CD14-positive monocyte (primary cell): ENCODE measurements around the gene ERO1A. TPM values are rescaled to one million over a fixed set of nuclear protein-coding genes. Genes with fewer than 3 reads are reported as not detected.
A peak's percentile ranks its signal among the peaks of the same experiment; 100 is the strongest.

Experiments used
- DNase-seq, 3 donors: peaks; one replicate each; pipeline ENCODE4 v3.0.0-alpha.2; 2011 to 2022
- H2AFZ ChIP-seq: 2 replicates; pipeline ENCODE4 v1.6.0; 2012; ENCODE audit warnings: mild to moderate bottlenecking, low read depth, low read length, inconsistent platforms; ENCODE audit not compliant: insufficient read depth, poor library complexity, severe bottlenecking
- H3K27ac ChIP-seq, 2 donors: 1 replicate in 1 of 2; 2 replicates in 1 of 2; pipeline ENCODE4 v1.5.1; 2012 to 2013; ENCODE audit warnings: low read length in 2 of 2, control low read depth in 1 of 2, inconsistent platforms in 1 of 2, low read depth in 1 of 2, mild to moderate bottlenecking in 1 of 2
- H3K27me3 ChIP-seq, 2 donors: one replicate each; pipeline versions ENCODE4 v1.6.0 to v1.6.1; 2011 to 2013; ENCODE audit warnings: low read length in 2 of 2; ENCODE audit not compliant: control insufficient read depth in 2 of 2, insufficient read depth in 2 of 2
- H3K36me3 ChIP-seq, 2 donors: replicated peaks in 1 of 2; 1 replicate in 1 of 2; 2 replicates in 1 of 2; pipeline versions ENCODE4 v1.5.1 to v1.6.1; 2012 to 2013; ENCODE audit warnings: low read length in 2 of 2, control low read depth in 1 of 2, inconsistent platforms in 1 of 2, mild to moderate bottlenecking in 1 of 2; ENCODE audit not compliant: insufficient read depth in 2 of 2, control insufficient read depth in 1 of 2
- H3K4me1 ChIP-seq, 2 donors: 1 replicate in 1 of 2; 2 replicates in 1 of 2; pipeline versions ENCODE4 v1.5.1 to v1.6.1; 2012 to 2013; ENCODE audit warnings: low read length in 2 of 2, control low read depth in 1 of 2, inconsistent platforms in 1 of 2, mild to moderate bottlenecking in 1 of 2, moderate library complexity in 1 of 2; ENCODE audit not compliant: insufficient read depth in 2 of 2, control insufficient read depth in 1 of 2
- H3K4me2 ChIP-seq: replicated peaks from 2 replicates; pipeline ENCODE3; 2012; ENCODE audit warnings: low read length, moderate library complexity, mild to moderate bottlenecking; ENCODE audit not compliant: poor library complexity, severe bottlenecking; ENCODE audit errors: extremely low read depth
- H3K4me3 ChIP-seq, 3 experiments: fragments of 200-600 bp in 1 of 3; sonication (generic) in 1 of 3; replicated peaks in 1 of 3; 1 replicate in 2 of 3; 2 replicates in 1 of 3; pipeline ENCODE4 v1.5.1; 2011 to 2013; ENCODE audit warnings: low read length in 3 of 3, mild to moderate bottlenecking in 3 of 3, control low read depth in 2 of 3, low read depth in 2 of 3, inconsistent platforms in 1 of 3, moderate library complexity in 1 of 3
- H3K79me2 ChIP-seq: 2 replicates; pipeline ENCODE4 v1.6.0; 2012; ENCODE audit warnings: mild to moderate bottlenecking, control low read depth, inconsistent platforms, low read length, moderate library complexity; ENCODE audit not compliant: insufficient read depth
- H3K9ac ChIP-seq: 2 replicates; pipeline ENCODE4 v1.6.0; 2017; ENCODE audit warnings: low read length, mild to moderate bottlenecking; ENCODE audit not compliant: insufficient read depth, poor library complexity, severe bottlenecking
- H3K9me3 ChIP-seq, 2 donors: replicated peaks in 1 of 2; 1 replicate in 1 of 2; 2 replicates in 1 of 2; pipeline versions ENCODE4 v1.5.1 to v1.6.1; 2012 to 2013; ENCODE audit warnings: low read length in 2 of 2, control low read depth in 1 of 2; ENCODE audit not compliant: control insufficient read depth in 1 of 2, insufficient read depth in 1 of 2
- H4K20me1 ChIP-seq: 2 replicates; pipeline ENCODE4 v1.6.0; 2012; ENCODE audit warnings: mild to moderate bottlenecking, low read length, control low read depth, moderate library complexity; ENCODE audit not compliant: insufficient read depth
- H3K27ac Mint-ChIP-seq, 7 donors: one replicate each; pipeline ENCODE4 v1.8.0; 2020; ENCODE audit warnings: mild to moderate bottlenecking in 7 of 7, mixed read lengths in 7 of 7, moderate library complexity in 6 of 7, inconsistent platforms in 2 of 7
- H3K27me3 Mint-ChIP-seq, 3 donors: one replicate each; pipeline ENCODE4 v1.8.0; 2021 to 2022; ENCODE audit warnings: low read depth in 3 of 3, mild to moderate bottlenecking in 3 of 3, mixed read lengths in 3 of 3, moderate library complexity in 3 of 3, inconsistent platforms in 1 of 3
- H3K36me3 Mint-ChIP-seq, 2 donors: one replicate each; pipeline ENCODE4 v1.8.0; 2020; ENCODE audit warnings: mixed read lengths in 2 of 2, inconsistent platforms in 1 of 2, mild to moderate bottlenecking in 1 of 2
- H3K4me1 Mint-ChIP-seq: one replicate; pipeline ENCODE4 v1.8.0; 2020; ENCODE audit warnings: mild to moderate bottlenecking, mixed read lengths
- H3K4me3 Mint-ChIP-seq, 2 donors: one replicate each; pipeline ENCODE4 v1.8.0; 2020; ENCODE audit warnings: mild to moderate bottlenecking in 2 of 2, mixed read lengths in 2 of 2, moderate library complexity in 1 of 2
- H3K9me3 Mint-ChIP-seq, 7 donors: one replicate each; pipeline ENCODE4 v1.8.0; 2020 to 2022; ENCODE audit warnings: mixed read lengths in 7 of 7, mild to moderate bottlenecking in 6 of 7, moderate library complexity in 6 of 7, inconsistent platforms in 2 of 7
- WGBS: methylation state at CpG from one replicate; pipeline ENCODE4 v1.1.5; 2013; ENCODE audit warnings: missing lambda C conversion rate; ENCODE audit not compliant: insufficient coverage; 5-methylcytosine and 5-hydroxymethylcytosine counted together
- intact Hi-C, 2 donors: fragments of 100-400 bp; cut with micrococcal nuclease; formaldehyde crosslinking; loops; one replicate each; pipeline versions ENCODE4 v1.15.0 to v1.15.1; 2023
- polyA plus RNA-seq, 3 donors: library from polyadenylated mRNA; depleted of rRNA in 1 of 3; unstranded in 2 of 3; stranded (reverse) in 1 of 3; fragments of 300-500 nt in 2 of 3; fragments of >200 nt in 1 of 3; fragmentation: Illumina TruSeq in 2 of 3; gene quantifications; 1 replicate in 2 of 3; 2 replicates in 1 of 3; pipeline ENCODE4 v1.2.3, GENCODE V29; 2012 to 2021
- TF ChIP-seq, protein P1 (sequence below): fragments of 200-600 bp; IDR thresholded peaks from one replicate; pipeline ENCODE4 v1.8.0; 2022; ENCODE audit warnings: antibody characterized with exemption, mild to moderate bottlenecking

The ERO1A gene
- polyA plus RNA-seq, 3 donors, result 22.1 to 39.5 (median 29.2) TPM

DNA sequence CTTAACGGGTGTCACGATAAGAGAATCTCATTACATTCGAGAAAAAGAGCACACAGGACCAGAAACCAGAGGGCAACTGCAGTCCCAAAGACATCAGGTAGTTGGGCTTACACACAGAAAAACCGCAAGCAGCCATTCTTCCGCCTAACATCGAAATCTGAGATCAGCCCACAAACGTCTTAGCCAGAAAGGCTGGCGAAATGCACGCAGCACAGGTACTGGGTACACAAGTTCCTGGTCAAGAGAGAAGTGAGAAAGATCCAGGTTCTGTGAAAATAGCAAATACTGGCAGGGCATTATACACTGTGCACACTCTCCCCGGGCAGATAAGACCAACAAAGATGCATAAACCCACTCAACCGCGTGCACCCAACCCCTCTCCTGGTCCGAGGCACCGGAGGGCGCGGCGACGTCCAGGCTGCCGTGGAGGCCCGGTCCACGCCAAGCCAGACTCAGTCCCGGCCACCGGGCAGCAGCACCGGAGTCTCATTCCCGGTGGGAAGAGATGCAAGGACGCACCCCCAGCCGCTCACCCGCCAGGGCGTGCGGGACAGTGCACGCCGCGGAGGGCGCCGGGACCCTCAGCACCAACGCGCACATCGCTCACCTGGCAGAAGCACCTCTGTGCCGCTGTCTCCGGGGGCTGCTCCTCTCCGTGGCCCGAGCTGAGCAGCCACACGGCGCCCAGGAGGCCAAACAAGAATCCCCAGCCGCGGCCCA is 437 bp downstream of the ERO1A start:
- under 1% methylated on average over 39 of the region's 46 CpGs for WGBS
- DNase-seq, result peak; percentile 29 to 52 (median 47)
- Histone ChIP-seq H3K4me1 (peaks cover 46 to 55% of the 10 kb centered on the region in 2 donors), H2AFZ (peak overlapping the region; percentile 94), H4K20me1 (peaks cover 33% of the 10 kb centered on the region), H3K9me3 (no peaks in the 10 kb centered on the region), H3K27me3 (no peaks in the 10 kb centered on the region), H3K27ac (peak overlapping the region; percentile 80 to 97), H3K36me3 (no peaks in the 10 kb centered on the region), H3K9ac (peak overlapping the region; percentile 99), H3K4me2 (peak overlapping the region; percentile 89), H3K79me2 (peaks cover 55% of the 10 kb centered on the region), H3K4me3 (peak overlapping the region; percentile 64 to 96 (median 91))
- TF ChIP-seq, protein P1, sequence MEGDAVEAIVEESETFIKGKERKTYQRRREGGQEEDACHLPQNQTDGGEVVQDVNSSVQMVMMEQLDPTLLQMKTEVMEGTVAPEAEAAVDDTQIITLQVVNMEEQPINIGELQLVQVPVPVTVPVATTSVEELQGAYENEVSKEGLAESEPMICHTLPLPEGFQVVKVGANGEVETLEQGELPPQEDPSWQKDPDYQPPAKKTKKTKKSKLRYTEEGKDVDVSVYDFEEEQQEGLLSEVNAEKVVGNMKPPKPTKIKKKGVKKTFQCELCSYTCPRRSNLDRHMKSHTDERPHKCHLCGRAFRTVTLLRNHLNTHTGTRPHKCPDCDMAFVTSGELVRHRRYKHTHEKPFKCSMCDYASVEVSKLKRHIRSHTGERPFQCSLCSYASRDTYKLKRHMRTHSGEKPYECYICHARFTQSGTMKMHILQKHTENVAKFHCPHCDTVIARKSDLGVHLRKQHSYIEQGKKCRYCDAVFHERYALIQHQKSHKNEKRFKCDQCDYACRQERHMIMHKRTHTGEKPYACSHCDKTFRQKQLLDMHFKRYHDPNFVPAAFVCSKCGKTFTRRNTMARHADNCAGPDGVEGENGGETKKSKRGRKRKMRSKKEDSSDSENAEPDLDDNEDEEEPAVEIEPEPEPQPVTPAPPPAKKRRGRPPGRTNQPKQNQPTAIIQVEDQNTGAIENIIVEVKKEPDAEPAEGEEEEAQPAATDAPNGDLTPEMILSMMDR, result no peak
- peak overlapping the region; percentile 89 to 98 (median 94) for H3K27ac Mint-ChIP-seq
- intact Hi-C loops, result loop anchor here (5.0 to 10.0 kb wide), 2 partner anchors 37 to 380 kb away; partner anchors contain the start of genes STYX (in 2 of the 2) and PTGER2 (in 1 of the 2)
- H3K4me1 Mint-ChIP-seq, result peaks cover 59% of the 10 kb centered on the region
- peaks cover 0 to 1% (median 1%) of the 10 kb centered on the region in 3 donors for H3K27me3 Mint-ChIP-seq
- peak overlapping the region; percentile 94 to 96 for H3K4me3 Mint-ChIP-seq
- no peaks in the 10 kb centered on the region for H3K9me3 Mint-ChIP-seq
- peaks cover 2 to 3% of the 10 kb centered on the region in 2 donors for H3K36me3 Mint-ChIP-seq

DNA sequence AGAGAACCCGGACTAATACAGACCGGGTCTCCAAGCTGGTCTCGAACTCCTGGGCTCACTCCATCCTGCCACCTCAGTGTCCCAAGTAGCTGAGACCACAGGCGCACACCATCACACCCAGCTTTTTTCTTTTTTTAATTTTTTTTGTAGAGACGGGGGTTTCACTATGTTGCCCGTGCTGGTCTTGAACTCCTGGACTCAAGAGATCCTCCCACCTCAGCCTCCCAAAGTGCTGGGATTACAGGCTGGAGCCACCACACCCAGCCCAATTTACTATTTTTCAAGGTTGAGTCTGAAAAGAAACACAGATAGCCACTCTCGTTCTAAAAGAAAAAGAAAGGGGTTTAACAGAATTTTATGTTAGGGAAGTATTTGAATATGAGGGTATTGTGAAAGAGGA is 1.8 kb downstream of the ERO1A start:
- Mint-ChIP-seq H3K27me3 (peaks cover 0 to 1% (median 0%) of the 10 kb centered on the region in 3 donors), H3K4me3 (peak overlapping the region in 1 of 2 donors; percentile 69), H3K27ac (peak overlapping the region in 3 of 7 donors; percentile 37 to 42 (median 40)), H3K36me3 (peaks cover 2 to 3% of the 10 kb centered on the region in 2 donors), H3K4me1 (peaks cover 55% of the 10 kb centered on the region), H3K9me3 (no peaks in the 10 kb centered on the region)
- Histone ChIP-seq H3K4me1 (peaks cover 44 to 51% of the 10 kb centered on the region in 2 donors), H3K4me3 (no peak overlapping the region), H3K9ac (no peak overlapping the region), H4K20me1 (peaks cover 46% of the 10 kb centered on the region), H3K27me3 (no peaks in the 10 kb centered on the region), H3K4me2 (peak overlapping the region; percentile 27), H3K9me3 (no peaks in the 10 kb centered on the region), H3K27ac (no peak overlapping the region), H3K79me2 (peaks cover 69% of the 10 kb centered on the region), H3K36me3 (no peaks in the 10 kb centered on the region), H2AFZ (no peak overlapping the region)
- no peak for DNase-seq
- TF ChIP-seq, protein P1, result no peak
- 94% methylated on average over 2 of the region's 7 CpGs for WGBS
- intact Hi-C loops, result loop anchor here in 1 of 2 donors (10.0 kb wide), 1 partner anchor 379 kb away; the partner anchor contains the start of gene PTGER2
